Kasumi-1 (cell line): ENCODE results near the gene DDX23.

Experiments used
- DNase-seq, 2 experiments: peaks; one replicate each; lab custom pipeline; 2025; lab: John Stamatoyannopoulos, UW

The DDX23 gene

GRCh38 chr12:48795550-48796455, 56.2 kb downstream of the DDX23 start:
- DNase-seq: peak; percentile 61 to 79

GRCh38 chr12:48794870-48795269, 57.1 kb downstream of the DDX23 start:
- DNase-seq: no peak

GRCh38 chr12:48793696-48794095, 58.3 kb downstream of the DDX23 start:
- no peak for DNase-seq

GRCh38 chr12:48789858-48790326, 62.1 kb downstream of the DDX23 start:
- DNase-seq: no peak

GRCh38 chr12:48788854-48789775, 62.8 kb downstream of the DDX23 start, which contains the start of gene ADCY6:
TSS of gene ADCY6 (minus strand) at chr12:48789089. CDS start at chr12:48783434, 5,655 bp downstream.
- peak; percentile 9 to 23 for DNase-seq

GRCh38 chr12:48788524-48788853, 63.5 kb downstream of the DDX23 start:
- DNase-seq: no peak

GRCh38 chr12:48787791-48788523, 64.0 kb downstream of the DDX23 start:
- DNase-seq: no peak

- no peak for DNase-seq
Measured at GRCh38 chr12:48786591-48787544, 65.1 kb downstream of the DDX23 start.

GRCh38 chr12:48783432-48783831, 68.5 kb downstream of the DDX23 start:
- DNase-seq: no peak

GRCh38 chr12:48782457-48783395, 69.2 kb downstream of the DDX23 start:
- no peak for DNase-seq

GRCh38 chr12:48781750-48782456, 70.1 kb downstream of the DDX23 start:
- no peak for DNase-seq

GRCh38 chr12:48780381-48781025, 71.5 kb downstream of the DDX23 start:
- no peak for DNase-seq

GRCh38 chr12:48779869-48780268, 72.1 kb downstream of the DDX23 start:
- DNase-seq: peak; percentile 83 to 90
